Measurements from ENCODE around the gene MPND. TPM values are rescaled to one million over a fixed set of nuclear protein-coding genes. Genes with fewer than 3 reads are reported as not detected.

The MPND gene
- total RNA-seq, 2 donors from 2014 or later: 12.5 to 18.2 TPM

DNA sequence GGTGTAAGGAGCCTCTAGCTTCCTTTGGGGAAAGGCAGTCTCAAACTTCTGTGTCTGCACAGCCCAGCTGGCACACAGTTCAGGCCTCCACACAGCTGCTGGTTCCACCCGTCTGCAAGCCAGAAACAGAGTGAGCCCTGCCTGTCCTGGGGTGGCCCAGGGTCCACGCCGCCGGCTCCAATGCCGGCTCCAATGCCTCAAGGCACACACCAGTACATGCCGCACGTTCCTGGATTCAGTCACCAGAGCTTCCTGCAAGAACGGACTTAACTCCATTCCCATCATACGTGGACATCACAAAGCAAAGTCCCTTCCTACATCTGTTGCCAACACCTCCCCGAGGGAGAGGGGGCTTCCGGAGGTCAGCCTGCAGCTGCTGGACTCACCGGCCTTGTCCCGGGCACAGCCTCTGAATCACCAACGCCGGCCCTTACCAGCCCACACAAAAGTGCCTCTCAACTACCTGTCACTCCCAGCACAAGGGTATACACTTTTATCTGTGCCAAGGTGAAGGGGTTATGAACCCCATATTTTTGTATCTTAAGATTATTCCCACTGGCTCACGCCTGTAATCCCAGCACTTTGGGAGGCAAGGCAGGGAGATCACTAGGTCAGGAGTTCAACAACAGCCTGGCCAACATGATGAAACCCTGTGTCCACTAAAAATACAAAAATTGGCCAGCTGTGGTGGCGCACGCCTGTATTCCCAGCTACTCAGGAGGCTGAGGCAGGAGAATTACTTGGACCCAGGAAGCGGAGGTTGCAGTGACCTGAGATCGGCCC lies 48.5 kb downstream of the MPND start:
- WGBS: 31% methylated on average over 20 of the region's 20 CpGs
- H3K4me3 ChIP-seq: no peak overlapping the region
- TF ChIP-seq POLR2A (IDR thresholded peaks at IDR 0.05) (no peak), POLR2AphosphoS5 (IDR thresholded peaks at IDR 0.05) (peak; percentile 10)
- intact Hi-C loops (cut with DNase I): no loop called here
- H3K9me3 ChIP-seq: no peaks in the 10 kb centered on the region
- no peaks in the 10 kb centered on the region for H3K27me3 ChIP-seq (replicated peaks; ENCODE audit: insufficient read depth)
- H3K36me3 ChIP-seq: no peaks in the 10 kb centered on the region
- peak overlapping the region; percentile 85 to 86 for H3K27ac ChIP-seq
- H3K4me1 ChIP-seq (replicated peaks): peaks cover 57% of the 10 kb centered on the region
- DNase-seq (ENCODE audit: low spot score): no peak

DNA sequence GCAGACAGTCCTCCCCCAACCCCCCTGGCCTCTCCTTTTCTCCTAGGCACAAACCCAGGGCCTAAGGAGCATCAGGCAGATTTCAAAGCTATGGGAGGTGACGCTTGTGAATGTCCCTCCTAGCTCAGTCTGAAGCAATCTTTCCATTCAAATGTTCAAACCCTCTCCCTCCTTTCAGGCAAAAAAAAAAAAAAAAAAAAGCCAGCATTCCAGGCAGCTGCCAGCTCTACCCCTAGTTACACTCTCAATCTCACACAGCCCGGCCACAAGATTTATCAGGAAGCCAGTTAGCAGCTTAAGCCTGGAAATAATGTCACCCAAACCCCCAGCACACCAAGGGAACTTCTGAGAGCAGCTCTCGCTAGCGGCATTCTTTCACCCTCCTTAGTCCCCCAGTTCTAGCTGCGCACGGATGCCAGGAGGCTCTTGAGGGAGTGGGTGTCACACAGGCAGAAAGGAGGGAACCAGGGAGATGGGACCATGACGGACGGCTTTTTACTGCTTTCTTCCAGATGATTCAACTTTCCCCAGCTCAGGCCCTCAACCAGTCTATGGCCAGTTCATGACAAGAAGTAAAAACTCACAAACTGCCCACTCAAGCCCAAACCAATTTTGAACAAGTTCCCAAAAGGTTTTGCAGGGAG lies 50.7 kb downstream of the MPND start:
- no peaks in the 10 kb centered on the region for H3K27me3 ChIP-seq (replicated peaks; ENCODE audit: insufficient read depth)
- 39% methylated on average over 8 of the region's 8 CpGs for WGBS
- no peak overlapping the region for H3K27ac ChIP-seq
- no peaks in the 10 kb centered on the region for H3K36me3 ChIP-seq
- intact Hi-C loops (cut with DNase I): no loop called here
- no peak overlapping the region for H3K4me3 ChIP-seq
- no peak for DNase-seq (ENCODE audit: low spot score)
- TF ChIP-seq, protein P1, sequence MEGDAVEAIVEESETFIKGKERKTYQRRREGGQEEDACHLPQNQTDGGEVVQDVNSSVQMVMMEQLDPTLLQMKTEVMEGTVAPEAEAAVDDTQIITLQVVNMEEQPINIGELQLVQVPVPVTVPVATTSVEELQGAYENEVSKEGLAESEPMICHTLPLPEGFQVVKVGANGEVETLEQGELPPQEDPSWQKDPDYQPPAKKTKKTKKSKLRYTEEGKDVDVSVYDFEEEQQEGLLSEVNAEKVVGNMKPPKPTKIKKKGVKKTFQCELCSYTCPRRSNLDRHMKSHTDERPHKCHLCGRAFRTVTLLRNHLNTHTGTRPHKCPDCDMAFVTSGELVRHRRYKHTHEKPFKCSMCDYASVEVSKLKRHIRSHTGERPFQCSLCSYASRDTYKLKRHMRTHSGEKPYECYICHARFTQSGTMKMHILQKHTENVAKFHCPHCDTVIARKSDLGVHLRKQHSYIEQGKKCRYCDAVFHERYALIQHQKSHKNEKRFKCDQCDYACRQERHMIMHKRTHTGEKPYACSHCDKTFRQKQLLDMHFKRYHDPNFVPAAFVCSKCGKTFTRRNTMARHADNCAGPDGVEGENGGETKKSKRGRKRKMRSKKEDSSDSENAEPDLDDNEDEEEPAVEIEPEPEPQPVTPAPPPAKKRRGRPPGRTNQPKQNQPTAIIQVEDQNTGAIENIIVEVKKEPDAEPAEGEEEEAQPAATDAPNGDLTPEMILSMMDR (IDR thresholded peaks at IDR 0.05): no peak
- TF ChIP-seq POLR2AphosphoS5 (IDR thresholded peaks at IDR 0.05) (no peak), POLR2A (IDR thresholded peaks at IDR 0.05) (no peak)
- no peaks in the 10 kb centered on the region for H3K9me3 ChIP-seq
- peaks cover 52% of the 10 kb centered on the region for H3K4me1 ChIP-seq (replicated peaks)

DNA sequence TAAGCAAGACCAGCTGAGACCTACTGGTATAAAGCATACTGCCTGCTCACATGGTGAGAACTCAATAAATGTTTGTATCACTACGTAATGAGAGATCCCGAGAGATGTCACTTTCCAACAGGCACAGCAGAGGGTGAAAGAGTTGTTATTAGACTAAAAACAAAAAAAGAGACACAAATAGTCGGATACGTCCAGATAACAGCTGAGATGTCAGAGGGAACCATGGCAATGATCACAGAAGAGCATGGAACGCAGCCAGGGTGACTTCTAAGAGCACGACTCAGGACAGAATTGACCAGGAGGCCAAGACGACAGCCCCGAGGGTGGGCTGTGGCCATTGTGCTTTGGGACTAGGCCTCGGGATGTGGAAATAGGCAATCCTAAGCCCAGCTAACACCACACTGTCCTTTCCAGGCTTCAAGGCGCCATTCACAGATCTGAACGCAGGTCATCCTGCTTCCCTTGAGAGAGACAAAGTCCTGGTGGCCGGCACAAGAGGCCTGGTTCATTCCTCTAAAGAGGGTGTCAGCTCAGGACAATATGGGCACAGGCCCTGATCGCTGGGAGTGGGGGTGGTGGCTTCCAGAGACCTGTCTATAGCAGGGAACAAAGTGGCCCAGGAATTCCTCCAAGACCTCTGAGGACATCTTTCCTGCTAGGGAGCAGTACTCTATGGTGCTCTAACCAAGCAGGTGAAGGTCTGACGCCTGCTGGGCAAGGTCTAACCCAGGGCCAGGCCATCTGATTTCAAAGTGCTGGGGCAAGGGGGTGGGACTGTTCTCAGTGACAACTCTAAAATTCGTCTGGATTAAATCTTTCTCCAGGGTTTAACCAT lies 53.8 kb downstream of the MPND start:
- H3K27me3 ChIP-seq (replicated peaks; ENCODE audit: insufficient read depth): no peaks in the 10 kb centered on the region
- no peaks in the 10 kb centered on the region for H3K36me3 ChIP-seq
- no peak overlapping the region for H3K4me3 ChIP-seq
- WGBS: 63% methylated on average over 15 of the region's 15 CpGs
- intact Hi-C loops (cut with DNase I): loop anchor here (2.0 kb wide), 1 partner anchor 24 kb away; no protein-coding TSS in a partner anchor
- H3K9me3 ChIP-seq: no peaks in the 10 kb centered on the region
- DNase-seq (ENCODE audit: low spot score): no peak
- TF ChIP-seq, protein P1 (IDR thresholded peaks at IDR 0.05): no peak
- TF ChIP-seq POLR2A (IDR thresholded peaks at IDR 0.05) (no peak), POLR2AphosphoS5 (IDR thresholded peaks at IDR 0.05) (no peak)
- peaks cover 32% of the 10 kb centered on the region for H3K4me1 ChIP-seq (replicated peaks)
- H3K27ac ChIP-seq: peak overlapping the region in 1 of 2 donors; percentile 13

DNA sequence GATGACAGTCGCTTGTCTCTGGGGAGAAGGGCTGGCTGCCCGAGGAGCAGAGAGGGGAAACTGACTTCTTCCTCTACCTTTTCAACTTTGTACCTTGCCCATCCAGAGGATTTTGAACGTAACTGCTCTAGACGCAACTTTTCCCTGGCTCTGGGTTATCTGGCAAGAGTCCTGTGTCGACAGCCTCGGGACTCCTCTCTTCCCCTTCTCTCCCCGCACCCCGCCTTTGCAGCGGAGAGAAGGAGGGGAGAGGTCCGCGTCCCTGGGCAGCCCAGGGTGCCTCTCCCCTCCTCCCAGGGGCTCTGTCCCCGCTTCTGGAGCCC lies 56.4 kb downstream of the MPND start:
- H3K9me3 ChIP-seq: no peaks in the 10 kb centered on the region
- TF ChIP-seq, protein P1 (IDR thresholded peaks at IDR 0.05): no peak
- TF ChIP-seq POLR2A (IDR thresholded peaks at IDR 0.05): no peak
- no peak for TF ChIP-seq POLR2AphosphoS5 (IDR thresholded peaks at IDR 0.05)
- H3K36me3 ChIP-seq: no peaks in the 10 kb centered on the region
- peaks cover 22% of the 10 kb centered on the region for H3K4me1 ChIP-seq (replicated peaks)
- H3K27ac ChIP-seq: peak overlapping the region; percentile 96 to 98
- no peaks in the 10 kb centered on the region for H3K27me3 ChIP-seq (replicated peaks; ENCODE audit: insufficient read depth)
- H3K4me3 ChIP-seq: peak overlapping the region; percentile 94 to 95
- intact Hi-C loops (cut with DNase I): loop anchor here (5.0 to 10.0 kb wide), 3 partner anchors 57 to 135 kb away; partner anchors contain the start of genes MPND and UBXN6
- no peak for DNase-seq (ENCODE audit: low spot score)
- WGBS: under 1% methylated on average over 12 of the region's 12 CpGs
